ENCODE measurements around the gene INO80D. TPM values are rescaled to one million over a fixed set of nuclear protein-coding genes. Genes with fewer than 3 reads are reported as not detected.
"Not testable (repeated sequence)": the region's sequence is repeated elsewhere in the genome, so short reads cannot be mapped to it uniquely, and the experiment has no call there.

The INO80D gene
- total and polyA plus RNA-seq, 8 donors, result 9.9 to 21.9 (median 12.3) TPM

GRCh38 chr2:205982776-205983327 lies 103.1 kb downstream of the INO80D start:
- H3K4me1 ChIP-seq, result no peaks in the 10 kb centered on the region
- no peak for TF ChIP-seq CTCF (IDR thresholded peaks at IDR 0.05)
- DNase-seq (no peak), ATAC-seq (no peak)
- no peaks in the 10 kb centered on the region for H3K9me3 ChIP-seq
- H3K4me3 ChIP-seq, result no peak overlapping the region
- intact Hi-C loops (cut with DNase I), result no loop called here
- H3K27me3 ChIP-seq, result no peaks in the 10 kb centered on the region
- no peak overlapping the region for H3K27ac ChIP-seq
- H3K36me3 ChIP-seq, result no peaks in the 10 kb centered on the region

GRCh38 chr2:205978728-205979127 lies 107.2 kb downstream of the INO80D start:
- intact Hi-C loops (cut with DNase I); H3K36me3 ChIP-seq; H3K9me3 ChIP-seq; H3K27ac ChIP-seq; ATAC-seq; H3K27me3 ChIP-seq; H3K4me3 ChIP-seq; DNase-seq: not testable (repeated sequence)
- peaks cover 7 to 12% of the 10 kb centered on the region in 2 donors for H3K4me1 ChIP-seq

- H3K27ac ChIP-seq; H3K4me3 ChIP-seq; H3K27me3 ChIP-seq; DNase-seq; H3K9me3 ChIP-seq; ATAC-seq; H3K36me3 ChIP-seq; intact Hi-C loops (cut with DNase I): not testable (repeated sequence)
- peaks cover 7 to 12% of the 10 kb centered on the region in 2 donors for H3K4me1 ChIP-seq
These were observed 108.3 kb downstream of the INO80D start for GRCh38 chr2:205977699-205978098.

- DNase-seq; H3K27ac ChIP-seq; H3K27me3 ChIP-seq; H3K9me3 ChIP-seq; intact Hi-C loops (cut with DNase I); H3K36me3 ChIP-seq; ATAC-seq; H3K4me3 ChIP-seq: not testable (repeated sequence)
- peaks cover 7 to 12% of the 10 kb centered on the region in 2 donors for H3K4me1 ChIP-seq
These were observed 108.9 kb downstream of the INO80D start for GRCh38 chr2:205976934-205977659.

GRCh38 chr2:205976120-205976814 lies 109.7 kb downstream of the INO80D start:
- no peak for DNase-seq
- no peak for TF ChIP-seq CTCF (IDR thresholded peaks at IDR 0.05)
- intact Hi-C loops (cut with DNase I), result no loop called here
- ATAC-seq, result no peak
- H3K27ac ChIP-seq, result no peak overlapping the region
- peaks cover 7 to 12% of the 10 kb centered on the region in 2 donors for H3K4me1 ChIP-seq
- H3K36me3 ChIP-seq, result no peaks in the 10 kb centered on the region
- no peaks in the 10 kb centered on the region for H3K9me3 ChIP-seq
- H3K27me3 ChIP-seq, result no peaks in the 10 kb centered on the region
- H3K4me3 ChIP-seq, result no peak overlapping the region

- peak overlapping the region; percentile 6 to 69 for H3K27ac ChIP-seq
- peaks cover 7 to 12% of the 10 kb centered on the region in 2 donors for H3K4me1 ChIP-seq
- no peak for TF ChIP-seq CTCF (IDR thresholded peaks at IDR 0.05)
- no peaks in the 10 kb centered on the region for H3K36me3 ChIP-seq
- intact Hi-C loops (cut with DNase I), result no loop called here
- ATAC-seq (peak; percentile 85), DNase-seq (peak in 2 of 4 donors; percentile 32 to 44)
- no peaks in the 10 kb centered on the region for H3K9me3 ChIP-seq
- H3K4me3 ChIP-seq, result no peak overlapping the region
- no peaks in the 10 kb centered on the region for H3K27me3 ChIP-seq
These were observed 110.7 kb downstream of the INO80D start for GRCh38 chr2:205975082-205975949.

Measured in left lung (tissue), 10 donors.